PC-3 (cell line): ENCODE data around the gene NEFH. TPM values are rescaled to one million over a fixed set of nuclear protein-coding genes. Genes with fewer than 3 reads are reported as not detected.

Experiments used
- ATAC-seq: fragments of 200-7000 bp; cut with Tn5 transposase; 2 replicates; pipeline ENCODE4 v1.9.1; 2020; ENCODE audit warnings: mild to moderate bottlenecking, moderate library complexity
- BruUV-seq: library from RNA; stranded (reverse); fragments of 400-500 nt; replicated peaks from 2 replicates; lab custom pipeline; 2021; lab: Mats Ljungman, UMichigan
- CTCF ChIA-PET: fragments of 300-600 bp; sonication (Branson Sonifier 250); formaldehyde crosslinking; loops from one replicate; lab custom pipeline; 2022; ENCODE audit warnings: antibody characterized with exemption; lab: Charles Lee
- POLR2A ChIA-PET: fragments of 300-600 bp; sonication (Branson Sonifier 250); formaldehyde crosslinking; loops from one replicate; lab custom pipeline; 2022; ENCODE audit warnings: antibody characterized with exemption; ENCODE audit not compliant: unreplicated experiment; lab: Charles Lee
- DNase-seq: peaks from one replicate; pipeline ENCODE4 v3.0.0-alpha.2; 2015
- H2AFZ ChIP-seq: fragments of 300-600 bp; sonication (generic); 2 replicates; pipeline ENCODE4 v1.6.0; 2016; ENCODE audit warnings: antibody characterized with exemption, low read length
- H3F3A ChIP-seq: fragments of 300-600 bp; sonication (generic); one replicate; pipeline ENCODE4 v1.6.0; 2017; ENCODE audit warnings: antibody characterized with exemption, low read length, control low read depth, mild to moderate bottlenecking; ENCODE audit not compliant: unreplicated experiment
- H3K27ac ChIP-seq: fragments of 300-600 bp; sonication (generic); 2 replicates; pipeline ENCODE4 v1.5.1; 2016; ENCODE audit warnings: mild to moderate bottlenecking, low read length
- H3K27me3 ChIP-seq: fragments of 300-600 bp; sonication (generic); 2 replicates; pipeline ENCODE4 v1.6.1; 2016; ENCODE audit warnings: low read length, mixed read lengths
- H3K36me3 ChIP-seq: fragments of 300-600 bp; sonication (generic); 2 replicates; pipeline ENCODE4 v1.6.1; 2016; ENCODE audit warnings: low read depth, mixed run types, low read length, mixed read lengths
- H3K4me1 ChIP-seq: fragments of 300-600 bp; sonication (generic); 2 replicates; pipeline ENCODE4 v1.5.1; 2016; ENCODE audit warnings: low read length; ENCODE audit not compliant: insufficient read depth
- H3K4me2 ChIP-seq: fragments of 300-600 bp; sonication (generic); 2 replicates; pipeline ENCODE4 v1.6.0; 2016; ENCODE audit warnings: low read length
- H3K4me3 ChIP-seq: fragments of 300-600 bp; sonication (generic); 2 replicates; pipeline ENCODE4 v1.5.1; 2016; ENCODE audit warnings: mild to moderate bottlenecking, low read length, mixed read lengths
- H3K79me2 ChIP-seq: fragments of 300-600 bp; sonication (generic); 2 replicates; pipeline ENCODE4 v1.6.1; 2017; ENCODE audit warnings: low read length, mixed read lengths
- H3K9ac ChIP-seq: fragments of 300-600 bp; sonication (generic); 2 replicates; pipeline ENCODE4 v1.6.0; 2016; ENCODE audit warnings: mild to moderate bottlenecking, low read length
- H3K9me2 ChIP-seq: fragments of 300-600 bp; sonication (generic); replicated peaks from 2 replicates; pipeline ENCODE4 v1.6.1; 2016; ENCODE audit warnings: mixed run types, low read length, mixed read lengths
- H3K9me3 ChIP-seq: fragments of 300-600 bp; sonication (generic); 2 replicates; pipeline ENCODE4 v1.6.1; 2016; ENCODE audit warnings: low read length, mixed read lengths
- H4K20me1 ChIP-seq: fragments of 300-600 bp; sonication (generic); 2 replicates; pipeline ENCODE4 v1.6.1; 2016; ENCODE audit warnings: low read length, mixed read lengths
- CTCF ChIP-seq: fragments of 300-600 bp; sonication (generic); conservative IDR thresholded peaks from 2 replicates; pipeline ENCODE4 v1.5.1; 2017; ENCODE audit warnings: antibody characterized with exemption, low read depth, mild to moderate bottlenecking, low read length
- EZH2 ChIP-seq: fragments of 300-600 bp; sonication (generic); IDR thresholded peaks from one replicate; pipeline ENCODE4 v1.6.1; 2017; ENCODE audit warnings: antibody characterized with exemption, mild to moderate bottlenecking, low read length; ENCODE audit not compliant: unreplicated experiment
- EZH2phosphoT487 ChIP-seq: fragments of 300-600 bp; sonication (generic); IDR thresholded peaks from 2 replicates; pipeline ENCODE4 v1.6.1; 2018; ENCODE audit warnings: mild to moderate bottlenecking, antibody characterized with exemption, low read length, borderline replicate concordance
- intact Hi-C: fragments of 100-400 bp; cut with micrococcal nuclease; formaldehyde crosslinking; loops from 2 replicates; pipeline ENCODE4 v1.9.0; 2023
- total RNA-seq: library from RNA; depleted of rRNA; stranded (reverse); fragments of >200 nt; gene quantifications from 2 replicates; pipeline ENCODE4 v1.2.3, GENCODE V29; 2014

Gene NEFH
- total RNA-seq, 1 experiment from 2014 or later: not detected

DNA sequence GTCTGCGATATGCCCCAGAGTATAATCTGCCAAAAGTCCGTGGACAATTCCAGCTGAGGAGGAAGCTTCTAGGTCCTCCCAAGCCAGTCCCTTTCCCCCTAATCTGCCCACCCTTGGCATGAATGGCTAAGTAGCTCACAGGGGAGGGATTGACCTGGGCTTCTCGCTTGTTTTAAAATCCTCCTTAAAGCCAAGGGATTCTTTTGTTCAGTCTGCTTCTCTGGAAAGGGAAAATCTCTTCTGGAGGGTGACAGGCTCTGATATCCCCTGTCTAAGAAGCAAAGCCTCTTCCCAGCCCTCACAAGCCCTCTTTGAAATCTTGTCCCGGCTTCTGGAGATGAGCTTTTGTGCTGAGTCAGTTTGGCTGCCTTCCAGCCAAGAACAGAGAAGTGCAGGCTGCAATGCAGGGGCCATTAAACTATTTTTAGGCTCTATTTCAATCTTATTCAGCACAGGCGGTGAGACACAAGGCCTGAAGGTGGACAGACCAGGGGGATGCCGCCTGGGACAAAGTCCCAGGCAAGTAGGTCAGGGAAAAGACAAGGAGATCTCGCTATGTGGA, 23.9 kb downstream of the NEFH start:
- Histone ChIP-seq H2AFZ (no peak overlapping the region), H3K9ac (no peak overlapping the region), H4K20me1 (no peaks in the 10 kb centered on the region), H3K4me2 (no peak overlapping the region), H3K4me3 (no peak overlapping the region), H3K4me1 (no peaks in the 10 kb centered on the region), H3K27ac (no peak overlapping the region), H3K79me2 (no peaks in the 10 kb centered on the region), H3K27me3 (no peaks in the 10 kb centered on the region), H3K9me3 (no peaks in the 10 kb centered on the region), H3K36me3 (peaks cover 7% of the 10 kb centered on the region), H3K9me2 (no peaks in the 10 kb centered on the region), H3F3A (no peaks in the 10 kb centered on the region)
- POLR2A ChIA-PET: no interaction called here
- CTCF ChIA-PET: no interaction called here
- DNase-seq (peak; percentile 17), ATAC-seq (no peak; the same call in 1 of the 2 replicates)
- no TSS peak for BruUV-seq
- TF ChIP-seq CTCF: no peak
- TF ChIP-seq EZH2phosphoT487: no peak
- no peak for TF ChIP-seq EZH2
- intact Hi-C loops: no loop called here

GRCh38 chr22:29509298-29509697, 29.3 kb downstream of the NEFH start:
- H3K4me3 ChIP-seq: no peak overlapping the region
- ChIA-PET CTCF (no interaction called here), POLR2A (no interaction called here)
- H3F3A ChIP-seq: no peaks in the 10 kb centered on the region
- no peak overlapping the region for H3K4me2 ChIP-seq
- no peaks in the 10 kb centered on the region for H3K9me3 ChIP-seq
- no peaks in the 10 kb centered on the region for H3K79me2 ChIP-seq
- H4K20me1 ChIP-seq: no peaks in the 10 kb centered on the region
- peaks cover 24% of the 10 kb centered on the region for H3K36me3 ChIP-seq
- no peaks in the 10 kb centered on the region for H3K4me1 ChIP-seq
- no peak for ATAC-seq
- H3K27me3 ChIP-seq: no peaks in the 10 kb centered on the region
- H3K9me2 ChIP-seq: no peaks in the 10 kb centered on the region
- no peak for TF ChIP-seq EZH2
- no peak for TF ChIP-seq EZH2phosphoT487
- no peak for TF ChIP-seq CTCF
- no peak overlapping the region for H2AFZ ChIP-seq
- no TSS peak for BruUV-seq
- no peak overlapping the region for H3K27ac ChIP-seq
- H3K9ac ChIP-seq: no peak overlapping the region
- intact Hi-C loops: no loop called here
- DNase-seq: no peak

- H2AFZ ChIP-seq: no peak overlapping the region
- peaks cover 24% of the 10 kb centered on the region for H3K36me3 ChIP-seq
- POLR2A ChIA-PET: no interaction called here
- intact Hi-C loops: no loop called here
- H4K20me1 ChIP-seq: no peaks in the 10 kb centered on the region
- no peaks in the 10 kb centered on the region for H3F3A ChIP-seq
- no peak for TF ChIP-seq EZH2phosphoT487
- no peak for TF ChIP-seq EZH2
- TF ChIP-seq CTCF: no peak
- no peak overlapping the region for H3K27ac ChIP-seq
- no peaks in the 10 kb centered on the region for H3K9me2 ChIP-seq
- no peak overlapping the region for H3K4me2 ChIP-seq
- H3K4me3 ChIP-seq: no peak overlapping the region
- H3K9ac ChIP-seq: no peak overlapping the region
- no peaks in the 10 kb centered on the region for H3K4me1 ChIP-seq
- CTCF ChIA-PET: no interaction called here
- H3K9me3 ChIP-seq: no peaks in the 10 kb centered on the region
- H3K27me3 ChIP-seq: no peaks in the 10 kb centered on the region
- H3K79me2 ChIP-seq: no peaks in the 10 kb centered on the region
- no peak for ATAC-seq
- no peak for DNase-seq
- BruUV-seq: no TSS peak
These were observed 29.8 kb downstream of the NEFH start for GRCh38 chr22:29509815-29510214.
